Small intestine (tissue), 7 donors: ENCODE data around the gene FAM209A. TPM values are rescaled to one million over a fixed set of nuclear protein-coding genes. Genes with fewer than 3 reads are reported as not detected.
"Not testable (repeated sequence)": the region's sequence is repeated elsewhere in the genome, so short reads cannot be mapped to it uniquely, and the experiment has no call there.

ENCODE experiments used
- DNase-seq, 2 donors: peaks; one replicate each; pipeline versions ENCODE4 v3.0.0 to v3.0.0-alpha.2; 2013
- FAIRE-seq: peaks from 2 replicates; lab custom pipeline; 2012; peaks lifted over from hg19 to GRCh38; lab: Jason Lieb, UNC
- H3K27ac ChIP-seq, 3 donors: one replicate each; pipeline ENCODE4 v1.5.1; 2013; ENCODE audit warnings: low read length in 2 of 3, mild to moderate bottlenecking in 2 of 3, control low read depth in 1 of 3, inconsistent platforms in 1 of 3, low read depth in 1 of 3, moderate library complexity in 1 of 3
- H3K27me3 ChIP-seq, 3 donors: one replicate each; pipeline ENCODE4 v1.6.1; 2013; ENCODE audit warnings: low read length in 3 of 3, inconsistent platforms in 1 of 3; ENCODE audit not compliant: control insufficient read depth in 3 of 3, insufficient read depth in 3 of 3
- H3K36me3 ChIP-seq, 3 donors: one replicate each; pipeline ENCODE4 v1.6.1; 2013; ENCODE audit warnings: low read length in 3 of 3, inconsistent platforms in 1 of 3, low read depth in 1 of 3, mild to moderate bottlenecking in 1 of 3, moderate library complexity in 1 of 3; ENCODE audit not compliant: control insufficient read depth in 3 of 3, insufficient read depth in 2 of 3
- H3K4me1 ChIP-seq, 3 donors: one replicate each; pipeline ENCODE4 v1.6.1; 2013; ENCODE audit warnings: low read length in 2 of 3, inconsistent platforms in 1 of 3, low read depth in 1 of 3, mild to moderate bottlenecking in 1 of 3, moderate library complexity in 1 of 3; ENCODE audit not compliant: control insufficient read depth in 3 of 3, insufficient read depth in 2 of 3
- H3K4me3 ChIP-seq, 3 donors: one replicate each; pipeline ENCODE4 v1.5.1; 2013; ENCODE audit warnings: low read length in 3 of 3, control low read depth in 1 of 3, inconsistent platforms in 1 of 3, low read depth in 1 of 3, mild to moderate bottlenecking in 1 of 3, moderate library complexity in 1 of 3
- H3K9me3 ChIP-seq, 2 donors: one replicate each; pipeline ENCODE4 v1.6.1; 2013; ENCODE audit warnings: low read depth in 1 of 2, low read length in 1 of 2; ENCODE audit not compliant: control insufficient read depth in 2 of 2, insufficient read depth in 1 of 2
- WGBS, 3 donors: extraction: QIAGEN DNeasy Blood & Tissue Kit; methylation state at CpG; one replicate each; pipeline ENCODE4 v1.1.7; 2013; 5-methylcytosine and 5-hydroxymethylcytosine counted together
- polyA plus RNA-seq, 4 donors: library from polyadenylated mRNA; stranded (reverse) in 3 of 4; unstranded in 1 of 4; fragments of 200-250 nt in 3 of 4; fragments of 120-200 nt in 1 of 4; gene quantifications; one replicate each; pipeline versions ENCODE4 v1.2.1 to v1.2.3, GENCODE V29; 2013
- donor health status: healthy with polysubstance abuse.
- donor health status: control.
- donor health status: control.
- donor health status: Bipolar disorder and iron deficiency.
- donor health status: healthy.

FAM209A gene
- polyA plus RNA-seq, 4 donors, result 0.22 to 0.32 TPM; not detected in 2

DNA sequence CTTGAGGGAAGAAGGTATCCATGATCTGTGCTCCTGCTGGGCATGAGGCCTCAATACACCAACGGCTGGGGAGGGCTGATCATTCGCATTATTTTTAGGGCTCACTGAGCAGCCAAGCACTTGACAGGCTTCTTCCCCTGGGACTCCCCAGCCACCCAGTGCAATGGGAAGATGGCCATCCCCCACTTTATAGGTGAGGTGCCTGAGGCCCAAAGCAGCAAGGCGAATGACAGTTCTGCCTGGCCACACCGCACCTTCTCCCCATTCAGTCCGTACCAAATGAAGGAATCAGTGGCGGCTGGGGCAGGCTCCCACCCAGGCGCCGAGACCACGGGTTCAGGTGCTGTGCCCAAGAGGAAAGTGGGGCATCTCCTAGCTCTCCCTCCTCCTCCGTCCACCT is 4.4 kb upstream of the FAM209A start:
- Histone ChIP-seq H3K9me3 (peaks cover 0 to 30% of the 10 kb centered on the region in 2 donors), H3K27ac (no peak overlapping the region), H3K4me3 (no peak overlapping the region), H3K27me3 (no peaks in the 10 kb centered on the region), H3K4me1 (no peaks in the 10 kb centered on the region), H3K36me3 (peaks cover 30 to 40% (median 34%) of the 10 kb centered on the region in 3 donors)
- FAIRE-seq (no peak), DNase-seq (no peak)
- WGBS, 3 donors, result 98 to 99% (median 98%) methylated on average over 10 of the region's 10 CpGs

DNA sequence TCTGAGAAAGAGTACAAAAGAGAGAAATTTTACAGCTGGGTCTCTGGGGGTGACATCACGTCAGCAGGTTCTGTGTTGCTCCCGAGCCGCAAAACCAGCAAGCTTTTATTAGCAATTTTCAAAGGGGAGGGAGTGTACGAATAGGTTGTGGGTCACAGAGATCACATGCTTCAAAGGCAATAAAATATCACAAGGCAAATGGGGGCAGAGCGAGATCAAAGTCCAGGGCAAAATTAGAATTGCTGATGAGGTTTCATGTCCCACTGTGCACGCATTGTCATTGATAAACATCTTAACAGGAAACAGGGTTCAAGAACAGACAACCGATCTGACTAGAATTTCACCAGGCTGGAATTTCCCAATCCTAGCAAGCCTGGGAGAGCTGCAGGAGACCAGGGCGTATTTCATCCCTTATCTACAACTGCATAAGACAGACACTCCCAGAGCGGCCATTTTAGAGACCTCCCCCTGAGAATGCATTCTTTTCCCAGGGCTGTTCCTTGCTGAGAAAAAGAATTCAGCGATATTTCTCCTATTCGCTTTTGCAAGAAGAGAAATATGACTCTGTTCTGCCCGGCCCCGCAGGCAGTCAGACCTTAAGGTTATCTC is 3.7 kb upstream of the FAM209A start:
- H3K4me1 ChIP-seq, H3K27me3 ChIP-seq, FAIRE-seq, DNase-seq, H3K4me3 ChIP-seq, H3K27ac ChIP-seq: not testable (repeated sequence)
- peaks cover 30 to 40% (median 34%) of the 10 kb centered on the region in 3 donors for H3K36me3 ChIP-seq
- H3K9me3 ChIP-seq, result peaks cover 0 to 30% of the 10 kb centered on the region in 2 donors
- WGBS, 3 donors, result 92 to 96% (median 93%) methylated on average over 13 of the region's 13 CpGs

DNA sequence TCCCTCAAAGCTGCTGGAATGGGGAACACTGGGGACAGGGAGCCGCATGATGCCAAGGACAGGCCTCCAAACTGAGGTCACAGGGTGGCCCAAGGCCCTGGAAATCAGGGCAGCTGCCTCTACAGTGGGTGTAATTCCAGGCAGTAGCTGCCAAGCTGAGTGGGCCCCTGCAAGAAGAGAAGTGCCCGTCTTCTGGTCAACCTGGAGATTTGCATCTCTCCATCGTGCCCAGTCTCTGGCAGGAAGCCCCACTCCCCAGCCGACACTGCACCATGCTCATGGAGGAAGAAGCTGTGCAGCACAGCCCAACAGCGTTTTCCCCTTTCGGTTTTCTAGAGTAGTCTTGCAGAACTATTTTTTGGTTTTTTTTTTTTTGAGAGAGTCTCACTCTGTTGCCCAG is 2.2 kb upstream of the FAM209A start:
- Histone ChIP-seq H3K4me1 (no peaks in the 10 kb centered on the region), H3K9me3 (peaks cover 0 to 30% of the 10 kb centered on the region in 2 donors), H3K4me3 (no peak overlapping the region), H3K36me3 (peaks cover 25 to 34% (median 27%) of the 10 kb centered on the region in 3 donors), H3K27me3 (no peaks in the 10 kb centered on the region), H3K27ac (no peak overlapping the region)
- no peak for FAIRE-seq
- WGBS, 3 donors, result 81 to 92% (median 85%) methylated on average over 6 of the region's 6 CpGs
- DNase-seq, result no peak

DNA sequence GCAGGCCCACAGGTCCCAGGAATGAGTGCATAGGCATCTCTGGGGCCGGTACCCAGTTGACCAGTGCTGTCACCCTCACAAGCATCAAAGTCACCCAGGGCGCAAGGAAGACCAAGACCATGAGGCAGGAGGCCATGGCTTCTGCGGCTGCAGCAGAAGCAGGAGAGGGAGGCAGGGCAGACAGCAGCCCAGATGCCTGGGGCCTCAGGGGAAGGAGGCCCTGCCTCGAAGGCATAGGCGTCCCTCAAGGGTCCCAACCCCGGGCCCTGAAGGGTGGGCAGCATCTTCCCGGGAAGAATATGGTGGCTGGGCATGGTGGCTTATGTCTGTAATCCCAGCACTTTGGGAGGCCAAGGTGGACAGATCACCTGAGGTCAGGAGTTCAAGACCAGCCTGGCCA is 3.0 kb downstream of the FAM209A start:
- no peaks in the 10 kb centered on the region for H3K36me3 ChIP-seq
- H3K27ac ChIP-seq, result no peak overlapping the region
- H3K27me3 ChIP-seq, result no peaks in the 10 kb centered on the region
- DNase-seq (no peak), FAIRE-seq (no peak)
- no peaks in the 10 kb centered on the region for H3K9me3 ChIP-seq
- 93 to 98% (median 95%) methylated on average over 7 of the region's 7 CpGs for WGBS, 3 donors
- H3K4me1 ChIP-seq, result no peaks in the 10 kb centered on the region
- H3K4me3 ChIP-seq, result no peak overlapping the region

DNA sequence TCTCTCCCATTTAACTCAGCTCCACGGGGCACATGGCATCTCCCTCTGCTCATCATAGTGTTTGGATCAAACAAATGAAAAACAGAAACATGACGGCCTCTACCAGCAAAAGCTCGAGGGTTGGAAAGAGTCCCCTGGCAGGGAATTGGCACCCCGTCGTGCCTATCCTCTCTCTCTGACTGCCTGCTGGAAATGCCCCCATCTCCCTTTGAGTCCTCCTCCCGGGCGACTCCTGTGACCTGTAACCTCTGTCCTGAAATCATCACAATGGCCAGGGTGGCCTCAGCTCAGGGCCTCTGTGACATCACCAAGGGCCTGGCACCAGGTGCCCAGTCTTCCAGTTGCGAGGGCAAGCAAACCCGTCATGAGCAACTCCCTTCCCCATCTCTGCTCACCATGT is 8.4 kb downstream of the FAM209A start, which contains the start of gene FAM209B:
Gene FAM209B (plus strand): TSS at position 301 of the 400 bp plus-strand sequence. CDS start 96 bp downstream, at position 397.
- FAIRE-seq, H3K9me3 ChIP-seq, H3K36me3 ChIP-seq, H3K27ac ChIP-seq, H3K4me3 ChIP-seq, H3K27me3 ChIP-seq, H3K4me1 ChIP-seq, DNase-seq: not testable (repeated sequence)
- 88 to 91% (median 88%) methylated on average over 9 of the region's 9 CpGs for WGBS, 3 donors

DNA sequence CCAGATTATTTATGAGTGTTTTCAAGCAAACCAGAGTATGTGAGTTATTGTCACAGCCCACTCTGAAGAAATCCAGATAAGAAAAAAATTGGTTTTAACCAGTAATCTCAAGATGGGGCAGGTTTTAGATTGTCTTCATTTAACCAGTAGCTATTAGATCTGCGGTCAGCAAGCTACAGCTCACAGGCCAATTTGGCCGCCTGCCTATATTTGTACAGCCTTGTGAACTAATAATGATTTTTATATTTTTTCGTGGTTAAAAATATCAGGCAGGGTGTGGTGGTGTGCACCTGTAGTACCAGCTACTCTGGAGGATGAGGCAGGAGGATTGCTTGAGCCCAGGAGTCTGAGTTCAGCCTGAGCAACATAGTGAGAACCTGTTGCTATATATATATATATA is 13.5 kb downstream of the FAM209A start:
- Histone ChIP-seq H3K9me3 (no peaks in the 10 kb centered on the region), H3K27ac (no peak overlapping the region), H3K27me3 (no peaks in the 10 kb centered on the region), H3K4me1 (no peaks in the 10 kb centered on the region), H3K36me3 (no peaks in the 10 kb centered on the region), H3K4me3 (no peak overlapping the region)
- no peak for FAIRE-seq
- 68 to 76% (median 72%) methylated on average over 3 of the region's 3 CpGs for WGBS, 3 donors
- DNase-seq, result no peak

DNA sequence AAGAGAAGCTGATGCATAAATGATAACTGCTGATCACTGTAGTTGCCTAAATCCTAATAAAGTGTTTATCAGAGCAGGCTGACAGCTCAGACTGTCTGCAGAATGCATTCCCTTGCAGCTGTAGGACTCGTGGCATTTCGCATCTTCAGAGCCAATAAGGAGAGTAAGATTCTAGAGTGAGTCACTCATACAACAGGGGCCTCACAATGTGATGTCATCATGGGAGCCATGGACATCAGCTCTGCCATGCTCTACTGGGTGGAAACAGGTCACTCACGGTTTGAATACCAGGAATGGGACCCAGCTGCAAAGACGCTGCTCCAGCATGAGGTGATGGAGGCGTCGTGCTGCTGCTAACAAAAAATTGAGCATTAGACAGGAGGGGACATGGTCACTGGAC is 15.9 kb downstream of the FAM209A start:
- FAIRE-seq, result no peak
- Histone ChIP-seq H3K9me3 (no peaks in the 10 kb centered on the region), H3K4me3 (no peak overlapping the region), H3K27ac (no peak overlapping the region), H3K4me1 (no peaks in the 10 kb centered on the region), H3K27me3 (no peaks in the 10 kb centered on the region), H3K36me3 (no peaks in the 10 kb centered on the region)
- DNase-seq, result no peak
- 82 to 84% (median 84%) methylated on average over 6 of the region's 6 CpGs for WGBS, 3 donors

DNA sequence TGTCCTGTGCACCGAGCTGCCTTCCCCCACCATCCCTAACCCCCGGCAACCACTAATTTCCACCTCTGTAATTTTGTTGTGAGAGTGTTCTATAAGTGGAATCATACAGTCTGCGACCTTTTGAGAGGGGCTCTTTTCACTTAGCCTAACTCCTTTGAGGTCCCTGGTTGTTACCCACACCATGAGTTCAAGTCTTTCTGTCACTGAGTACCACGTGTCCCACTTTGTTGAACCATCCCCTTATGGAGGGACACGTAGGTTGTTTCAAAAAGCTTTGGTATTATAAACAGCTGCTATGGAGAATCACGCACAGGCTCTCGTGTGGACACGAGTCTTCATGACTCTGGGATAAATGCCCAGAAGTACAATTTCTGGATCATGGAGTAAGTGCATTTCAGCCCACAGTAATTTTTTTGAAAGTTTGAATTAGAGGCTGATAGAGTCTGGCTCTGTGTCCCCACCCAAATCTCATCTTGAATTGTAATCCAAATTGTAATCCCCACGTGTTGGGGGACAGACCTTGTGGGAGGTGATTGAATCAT is 18.0 kb downstream of the FAM209A start:
- no peaks in the 10 kb centered on the region for H3K36me3 ChIP-seq
- no peaks in the 10 kb centered on the region for H3K27me3 ChIP-seq
- 69 to 73% (median 71%) methylated on average over 9 of the region's 9 CpGs for WGBS, 3 donors
- no peak for DNase-seq
- no peaks in the 10 kb centered on the region for H3K4me1 ChIP-seq
- no peak for FAIRE-seq
- H3K9me3 ChIP-seq, result no peaks in the 10 kb centered on the region
- no peak overlapping the region for H3K27ac ChIP-seq
- no peak overlapping the region for H3K4me3 ChIP-seq
